GM23338 (cell line): ENCODE measurements around the gene REEP3. TPM values are rescaled to one million over a fixed set of nuclear protein-coding genes. Genes with fewer than 3 reads are reported as not detected.
A peak's percentile ranks its signal among the peaks of the same experiment; 100 is the strongest.

ENCODE experiments used
- ATAC-seq: fragments of 200-7000 bp; cut with Tn5 transposase; 3 replicates; pipeline ENCODE4 v1.9.1; 2020
- DNase-seq: peaks from one replicate; pipeline ENCODE4 v3.0.0-alpha.2; 2015; ENCODE audit warnings: low spot score
- H2AFZ ChIP-seq: fragments of 200-600 bp; sonication (generic); 2 replicates; pipeline ENCODE4 v1.8.0; 2016; ENCODE audit warnings: antibody characterized with exemption, mild to moderate bottlenecking, moderate library complexity
- H3F3A ChIP-seq: fragments of 200-600 bp; sonication (generic); replicated peaks from 2 replicates; pipeline ENCODE4 v1.8.0; 2017; ENCODE audit warnings: antibody characterized with exemption, mixed run types, low read depth
- H3K27ac ChIP-seq: fragments of 200-600 bp; sonication (generic); 2 replicates; pipeline ENCODE4 v1.6.1; 2016; ENCODE audit warnings: low read depth
- H3K27me3 ChIP-seq: fragments of 200-600 bp; sonication (generic); 2 replicates; pipeline ENCODE4 v1.8.0; 2016; ENCODE audit warnings: mild to moderate bottlenecking, mixed run types, moderate library complexity; ENCODE audit not compliant: insufficient read depth
- H3K36me3 ChIP-seq: fragments of 200-600 bp; sonication (generic); 2 replicates; pipeline ENCODE4 v1.8.0; 2016; ENCODE audit warnings: mild to moderate bottlenecking; ENCODE audit not compliant: insufficient read depth
- H3K4me1 ChIP-seq: fragments of 200-600 bp; sonication (generic); 2 replicates; pipeline ENCODE4 v1.8.0; 2016; ENCODE audit warnings: mild to moderate bottlenecking, moderate library complexity; ENCODE audit not compliant: insufficient read depth
- H3K4me2 ChIP-seq: fragments of 200-600 bp; sonication (generic); 2 replicates; pipeline ENCODE4 v1.7.1; 2017; ENCODE audit warnings: mixed run types
- H3K4me3 ChIP-seq: fragments of 200-600 bp; sonication (generic); 2 replicates; pipeline ENCODE4 v1.6.1; 2016; ENCODE audit warnings: mixed run types
- H3K79me2 ChIP-seq: fragments of 200-600 bp; sonication (generic); replicated peaks from 2 replicates; pipeline ENCODE4 v1.8.0; 2017; ENCODE audit warnings: mild to moderate bottlenecking; ENCODE audit not compliant: insufficient read depth
- H3K9me2 ChIP-seq: fragments of 200-600 bp; sonication (generic); 2 replicates; pipeline ENCODE4 v1.8.0; 2017; ENCODE audit not compliant: insufficient read depth
- H4K20me1 ChIP-seq: fragments of 200-600 bp; sonication (generic); replicated peaks from 2 replicates; pipeline ENCODE4 v1.8.0; 2017; ENCODE audit warnings: mild to moderate bottlenecking; ENCODE audit not compliant: insufficient read depth
- H3K27ac Mint-ChIP-seq: 2 replicates; pipeline ENCODE4 v1.8.0; 2020; ENCODE audit warnings: inconsistent platforms, mild to moderate bottlenecking, moderate library complexity, mixed read lengths
- H3K27me3 Mint-ChIP-seq: 3 replicates; pipeline ENCODE4 v1.8.0; 2022; ENCODE audit warnings: low read depth, mild to moderate bottlenecking, moderate library complexity, mixed read lengths, inconsistent platforms; ENCODE audit not compliant: insufficient read depth, poor library complexity
- H3K36me3 Mint-ChIP-seq: 3 replicates; pipeline ENCODE4 v1.8.0; 2021; ENCODE audit warnings: low read depth, mild to moderate bottlenecking, inconsistent platforms, moderate library complexity, mixed read lengths
- H3K4me1 Mint-ChIP-seq: 3 replicates; pipeline ENCODE4 v1.8.0; 2020; ENCODE audit warnings: mild to moderate bottlenecking, inconsistent platforms, mixed read lengths
- H3K4me3 Mint-ChIP-seq: 3 replicates; pipeline ENCODE4 v1.8.0; 2021; ENCODE audit warnings: moderate library complexity, mild to moderate bottlenecking, inconsistent platforms, mixed read lengths
- H3K9me3 Mint-ChIP-seq: 3 replicates; pipeline ENCODE4 v1.8.0; 2020; ENCODE audit warnings: moderate library complexity, mild to moderate bottlenecking, inconsistent platforms, mixed read lengths
- CREB1 ChIP-seq: fragments of 250-450 bp; sonication (Bioruptor Pico); IDR thresholded peaks from 2 replicates; pipeline ENCODE4 v1.5.0; 2020; ENCODE audit warnings: low read depth, mild to moderate bottlenecking, moderate library complexity
- CTCF ChIP-seq, 2 experiments: fragments of 200-600 bp in 1 of 2; sonication (generic) in 1 of 2; conservative IDR thresholded peaks; 2 replicates each; pipeline versions ENCODE4 v1.5.1 to v1.6.1; 2016 to 2017; ENCODE audit warnings: antibody characterized with exemption in 2 of 2, low read depth in 2 of 2, mild to moderate bottlenecking in 2 of 2, moderate library complexity in 1 of 2
- ETS1 ChIP-seq: IDR thresholded peaks from 2 replicates; pipeline ENCODE4 v1.6.1; 2016; ENCODE audit warnings: antibody characterized with exemption
- EZH2phosphoT487 ChIP-seq: fragments of 200-600 bp; sonication (generic); IDR thresholded peaks from one replicate; pipeline ENCODE4 v1.8.1; 2018; ENCODE audit warnings: antibody characterized with exemption; ENCODE audit not compliant: unreplicated experiment
- JUNB ChIP-seq: IDR thresholded peaks from one replicate; pipeline ENCODE4 v1.6.1; 2016; ENCODE audit warnings: antibody characterized with exemption; ENCODE audit not compliant: unreplicated experiment
- REST ChIP-seq: IDR thresholded peaks from one replicate; pipeline ENCODE4 v1.6.1; 2018; ENCODE audit warnings: antibody characterized with exemption; ENCODE audit not compliant: unreplicated experiment
- STAT1 ChIP-seq: IDR thresholded peaks from one replicate; pipeline ENCODE4 v1.6.1; 2016; ENCODE audit warnings: antibody characterized with exemption; ENCODE audit not compliant: unreplicated experiment
- ZNF114 ChIP-seq: fragments of 250-450 bp; sonication (Bioruptor Pico); IDR thresholded peaks from 2 replicates; pipeline ENCODE4 v1.5.0; 2020; ENCODE audit warnings: mild to moderate bottlenecking, moderate library complexity
- ZNF331 ChIP-seq: fragments of 250-450 bp; sonication (Bioruptor Pico); IDR thresholded peaks from 2 replicates; pipeline ENCODE4 v1.5.0; 2020; ENCODE audit warnings: low read depth, mild to moderate bottlenecking, moderate library complexity
- polyA plus RNA-seq: library from polyadenylated mRNA; unstranded; fragments of >200 nt; fragmentation: Nextera tagmentation; extraction: Ambion mirVana; gene quantifications from 2 replicates; pipeline ENCODE4 v1.2.1, GENCODE V29; 2016
- total RNA-seq: library from RNA; depleted of rRNA; stranded (reverse); fragments of >200 nt; shearing (Covaris generic); gene quantifications from 2 replicates; pipeline ENCODE4 v1.2.3, GENCODE V29; 2014

The REEP3 gene
- total and polyA plus RNA-seq, 2 experiments from 2014 or later = 29.5 to 48.7 TPM

GRCh38 chr10:63653747-63654146 lies 132.5 kb downstream of the REEP3 start:
- no peak overlapping the region for H3K4me3 Mint-ChIP-seq
- no peak overlapping the region for H3K4me2 ChIP-seq
- no peak overlapping the region for H2AFZ ChIP-seq
- no peaks in the 10 kb centered on the region for H4K20me1 ChIP-seq
- no peaks in the 10 kb centered on the region for H3K27me3 ChIP-seq
- TF ChIP-seq CTCF (conservative IDR thresholded peaks at IDR 0.05; ENCODE audit: low read depth in 2 of 2) = no peak
- no peak for ATAC-seq
- no peaks in the 10 kb centered on the region for H3K9me3 Mint-ChIP-seq
- no peaks in the 10 kb centered on the region for H3K4me1 Mint-ChIP-seq
- no peaks in the 10 kb centered on the region for H3K36me3 Mint-ChIP-seq
- H3K27me3 Mint-ChIP-seq = peaks cover 4% of the 10 kb centered on the region
- H3F3A ChIP-seq = no peaks in the 10 kb centered on the region
- no peak overlapping the region for H3K27ac Mint-ChIP-seq
- H3K27ac ChIP-seq = no peak overlapping the region
- H3K4me3 ChIP-seq = no peak overlapping the region
- H3K9me2 ChIP-seq = no peaks in the 10 kb centered on the region
- H3K36me3 ChIP-seq = no peaks in the 10 kb centered on the region
- DNase-seq = no peak
- H3K79me2 ChIP-seq = no peaks in the 10 kb centered on the region
- H3K4me1 ChIP-seq = no peaks in the 10 kb centered on the region

GRCh38 chr10:63657761-63658160 lies 136.6 kb downstream of the REEP3 start:
- Histone ChIP-seq H3K4me3 (no peak overlapping the region), H3K4me2 (no peak overlapping the region), H3K36me3 (no peaks in the 10 kb centered on the region), H3K27me3 (no peaks in the 10 kb centered on the region), H4K20me1 (no peaks in the 10 kb centered on the region), H3K79me2 (no peaks in the 10 kb centered on the region), H3K9me2 (no peaks in the 10 kb centered on the region), H3F3A (no peaks in the 10 kb centered on the region), H2AFZ (peak overlapping the region; percentile 35; the same call in 1 of the 2 replicates), H3K27ac (no peak overlapping the region; the same call in 1 of the 2 replicates), H3K4me1 (no peaks in the 10 kb centered on the region)
- DNase-seq (no peak), ATAC-seq (no peak)
- Mint-ChIP-seq H3K9me3 (no peaks in the 10 kb centered on the region), H3K4me3 (no peak overlapping the region), H3K4me1 (no peaks in the 10 kb centered on the region), H3K36me3 (no peaks in the 10 kb centered on the region), H3K27me3 (peaks cover 4% of the 10 kb centered on the region), H3K27ac (no peak overlapping the region)
- TF ChIP-seq REST (no peak), ETS1 (no peak), ZNF331 (CRISPR knock-in tag) (no peak), STAT1 (no peak), ZNF114 (no peak), CTCF (conservative IDR thresholded peaks at IDR 0.05; ENCODE audit: low read depth in 2 of 2) (no peak), JUNB (no peak), CREB1 (no peak), EZH2phosphoT487 (no peak)
